OCI-LY3 (cell line): ENCODE results near the gene GATAD1.

Source experiments
- H2AFZ ChIP-seq: fragments of 200-600, 300-600 bp; shearing (Covaris generic); 2 replicates; pipeline ENCODE4 v1.6.0; 2014; ENCODE audit warnings: antibody characterized with exemption, low read depth, low read length
- H3K27ac ChIP-seq: fragments of 200-600, 300-600 bp; sonication (generic); 2 replicates; pipeline ENCODE4 v1.5.1; 2014; ENCODE audit warnings: mild to moderate bottlenecking, low read length, moderate library complexity, mixed read lengths
- H3K27me3 ChIP-seq: fragments of 200-600, 300-600 bp; sonication (generic); 2 replicates; pipeline ENCODE4 v1.6.1; 2014; ENCODE audit warnings: low read depth, low read length, mixed read lengths
- H3K36me3 ChIP-seq: fragments of 200-600, 300-600 bp; sonication (generic); replicated peaks from 2 replicates; pipeline ENCODE3; 2014; ENCODE audit warnings: low read depth, low read length, mixed read lengths
- H3K4me1 ChIP-seq: fragments of 300-600, 200-600 bp; sonication (generic); 2 replicates; pipeline ENCODE4 v1.6.1; 2014; ENCODE audit warnings: low read length, mixed read lengths
- H3K4me2 ChIP-seq: fragments of 200-600, 300-600 bp; sonication (generic); 2 replicates; pipeline ENCODE4 v1.6.1; 2014; ENCODE audit warnings: low read length, mixed read lengths
- H3K4me3 ChIP-seq: fragments of 300-600, 200-600 bp; sonication (generic); 2 replicates; pipeline ENCODE4 v1.5.1; 2014; ENCODE audit warnings: antibody characterized with exemption, mild to moderate bottlenecking, low read length, moderate library complexity
- H3K79me2 ChIP-seq: fragments of 300-600, 200-600 bp; shearing (Covaris generic); 2 replicates; pipeline ENCODE4 v1.6.1; 2014; ENCODE audit warnings: mild to moderate bottlenecking, low read length, mixed read lengths
- H3K9ac ChIP-seq: fragments of 300-600, 200-600 bp; shearing (Covaris generic); 2 replicates; pipeline ENCODE4 v1.6.0; 2014; ENCODE audit warnings: mild to moderate bottlenecking, low read length, moderate library complexity
- H3K9me3 ChIP-seq: fragments of 200-600, 300-600 bp; shearing (Covaris generic); 2 replicates; pipeline ENCODE4 v1.6.1; 2014; ENCODE audit warnings: low read length, mixed read lengths; ENCODE audit not compliant: insufficient read depth
- H4K20me1 ChIP-seq: fragments of 200-600, 300-600 bp; sonication (generic); 2 replicates; pipeline ENCODE4 v1.6.1; 2016; ENCODE audit warnings: low read length, mixed read lengths; ENCODE audit not compliant: insufficient read depth
- CTCF ChIP-seq: fragments of 200-600, 300-600 bp; sonication (generic); IDR thresholded peaks from 2 replicates; pipeline ENCODE4 v1.5.1; 2014; ENCODE audit warnings: antibody characterized with exemption, low read length, low read depth
- EZH2phosphoT487 ChIP-seq: fragments of 200-600 bp; shearing (Covaris generic); IDR thresholded peaks from 2 replicates; pipeline ENCODE4 v1.6.1; 2018; ENCODE audit warnings: antibody characterized with exemption, mixed run types, low read depth

The GATAD1 gene

GRCh38 chr7:92485267-92485892, 38.1 kb downstream of the GATAD1 start:
- no peaks in the 10 kb centered on the region for H3K4me1 ChIP-seq
- H4K20me1 ChIP-seq: no peaks in the 10 kb centered on the region
- no peaks in the 10 kb centered on the region for H3K27me3 ChIP-seq
- no peak overlapping the region for H3K9ac ChIP-seq
- no peak overlapping the region for H2AFZ ChIP-seq
- no peaks in the 10 kb centered on the region for H3K79me2 ChIP-seq
- H3K9me3 ChIP-seq: no peaks in the 10 kb centered on the region
- H3K4me2 ChIP-seq: no peak overlapping the region
- no peak for TF ChIP-seq EZH2phosphoT487
- TF ChIP-seq CTCF: no peak
- H3K4me3 ChIP-seq: no peak overlapping the region
- peaks cover 17% of the 10 kb centered on the region for H3K36me3 ChIP-seq
- H3K27ac ChIP-seq: no peak overlapping the region

- Histone ChIP-seq H3K9ac (no peak overlapping the region), H3K9me3 (no peaks in the 10 kb centered on the region), H3K36me3 (peaks cover 21% of the 10 kb centered on the region), H3K4me2 (no peak overlapping the region), H4K20me1 (no peaks in the 10 kb centered on the region), H3K4me1 (no peaks in the 10 kb centered on the region), H2AFZ (no peak overlapping the region), H3K27ac (no peak overlapping the region), H3K27me3 (no peaks in the 10 kb centered on the region), H3K79me2 (no peaks in the 10 kb centered on the region), H3K4me3 (no peak overlapping the region)
- no peak for TF ChIP-seq CTCF
- no peak for TF ChIP-seq EZH2phosphoT487
These were observed 38.7 kb downstream of the GATAD1 start for GRCh38 chr7:92485974-92486373.

GRCh38 chr7:92487804-92488203, 40.5 kb downstream of the GATAD1 start:
- no peak overlapping the region for H3K4me2 ChIP-seq
- H4K20me1 ChIP-seq: no peaks in the 10 kb centered on the region
- H3K9me3 ChIP-seq: no peaks in the 10 kb centered on the region
- H3K27ac ChIP-seq: no peak overlapping the region
- no peak overlapping the region for H3K9ac ChIP-seq
- H3K36me3 ChIP-seq: peaks cover 24% of the 10 kb centered on the region
- H3K4me1 ChIP-seq: no peaks in the 10 kb centered on the region
- no peaks in the 10 kb centered on the region for H3K27me3 ChIP-seq
- TF ChIP-seq CTCF (no peak), EZH2phosphoT487 (no peak)
- no peaks in the 10 kb centered on the region for H3K79me2 ChIP-seq
- H3K4me3 ChIP-seq: no peak overlapping the region
- no peak overlapping the region for H2AFZ ChIP-seq

GRCh38 chr7:92489634-92490033, 42.4 kb downstream of the GATAD1 start:
- Histone ChIP-seq H3K36me3 (peaks cover 24% of the 10 kb centered on the region), H3K4me2 (no peak overlapping the region)
- no peak for TF ChIP-seq CTCF
- no peak for TF ChIP-seq EZH2phosphoT487

More at GRCh38 chr7:92489634-92490033, 42.4 kb downstream of the GATAD1 start:
- Histone ChIP-seq H3K27ac (no peak overlapping the region), H3K27me3 (no peaks in the 10 kb centered on the region), H3K4me1 (no peaks in the 10 kb centered on the region), H2AFZ (no peak overlapping the region), H3K9me3 (no peaks in the 10 kb centered on the region), H3K4me3 (no peak overlapping the region), H3K79me2 (no peaks in the 10 kb centered on the region), H4K20me1 (no peaks in the 10 kb centered on the region), H3K9ac (no peak overlapping the region)
